ENCODE results near the gene ISOC2.
"Not testable (repeated sequence)": the region's sequence is repeated elsewhere in the genome, so short reads cannot be mapped to it uniquely, and the experiment has no call there.

The ISOC2 gene

DNA sequence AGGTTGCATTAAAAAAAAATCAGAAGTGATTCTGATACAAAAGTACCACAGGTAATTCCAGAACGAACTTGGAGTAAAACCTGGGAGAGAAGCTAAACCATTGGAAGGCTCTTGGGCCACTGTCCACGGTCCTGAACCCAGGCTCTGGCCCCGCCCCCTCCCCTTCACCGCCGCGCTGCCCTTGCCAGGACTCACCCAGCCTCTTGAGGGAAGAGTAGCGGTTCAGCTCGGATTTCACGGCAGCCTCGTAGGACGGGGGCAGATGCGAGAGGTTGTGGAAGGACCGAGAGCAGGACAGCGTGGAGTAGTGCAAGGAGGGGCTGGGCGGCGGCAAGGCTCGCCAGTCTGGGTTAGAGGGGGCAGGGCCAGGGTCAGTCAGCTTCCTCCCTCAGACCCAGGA, 24.0 kb downstream of the ISOC2 start:
- DNase-seq = peak; percentile 23

DNA sequence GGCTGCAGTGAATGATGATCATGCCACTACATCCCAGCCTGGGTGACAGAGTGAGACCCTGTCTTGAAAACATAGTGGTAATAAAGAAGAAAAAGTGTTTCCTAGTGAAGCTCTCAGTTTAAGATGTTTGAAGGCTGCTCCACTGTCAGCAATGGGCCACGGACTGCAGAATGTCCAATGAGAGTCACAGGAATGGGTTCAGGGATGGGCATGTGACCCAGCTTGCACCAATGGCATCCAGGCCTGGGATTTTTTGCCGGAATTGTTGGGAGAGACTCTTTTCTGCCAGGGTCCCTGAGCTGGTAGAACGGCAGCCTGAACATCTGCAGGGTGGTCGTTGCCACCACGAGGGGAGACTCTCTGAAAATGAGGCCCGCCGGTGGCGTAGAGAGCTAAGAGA, 24.6 kb downstream of the ISOC2 start:
- DNase-seq = no peak

DNA sequence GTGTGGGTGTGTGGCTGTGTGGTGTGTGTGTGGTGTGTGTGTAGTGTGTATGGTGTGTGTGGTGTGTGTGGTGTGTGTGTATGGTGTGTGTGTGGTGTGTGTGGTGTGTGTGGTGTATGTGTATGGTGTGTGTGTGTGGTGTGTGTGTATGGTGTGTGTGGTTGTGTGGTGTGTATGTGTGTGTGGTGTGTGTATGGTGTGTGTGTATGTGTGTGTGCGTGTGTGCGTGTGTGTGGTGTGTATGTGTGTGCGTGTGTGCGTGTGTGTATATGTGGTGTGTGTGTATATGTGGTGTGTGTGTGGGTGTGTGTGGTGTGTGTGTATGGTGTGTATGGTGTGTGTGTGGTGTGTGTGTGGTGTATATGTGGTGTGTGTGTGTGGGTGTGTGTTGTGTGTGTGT, 26.4 kb downstream of the ISOC2 start:
- no peak for DNase-seq

DNA sequence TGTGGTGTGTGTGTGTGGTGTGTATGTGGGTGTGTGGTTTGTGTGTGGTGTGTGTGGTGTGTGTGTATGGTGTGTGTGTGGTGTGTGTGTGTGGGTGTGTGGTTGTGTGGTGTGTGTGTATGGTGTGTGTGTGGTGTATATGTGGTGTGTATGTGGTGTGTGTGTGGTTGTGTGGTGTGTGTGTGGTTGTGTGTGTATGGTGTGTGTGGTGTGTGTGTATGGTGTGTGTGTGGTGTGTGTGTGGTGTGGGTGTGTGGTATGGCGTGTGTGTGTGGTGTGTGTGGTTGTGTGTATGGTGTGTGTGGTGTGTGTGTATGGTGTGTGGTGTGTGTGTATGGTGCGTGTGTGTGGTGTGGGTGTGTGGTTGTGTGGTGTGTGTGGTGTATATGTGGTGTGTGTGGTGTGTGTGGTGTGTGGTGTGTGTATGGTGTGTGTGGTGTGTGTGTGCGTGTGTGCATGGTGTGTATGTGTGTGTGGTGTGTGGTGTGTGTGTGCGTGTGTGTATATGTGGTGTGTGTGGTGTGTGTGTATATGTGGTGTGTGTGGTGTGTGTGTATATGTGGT, 27.0 kb downstream of the ISOC2 start:
- no peak for DNase-seq

DNA sequence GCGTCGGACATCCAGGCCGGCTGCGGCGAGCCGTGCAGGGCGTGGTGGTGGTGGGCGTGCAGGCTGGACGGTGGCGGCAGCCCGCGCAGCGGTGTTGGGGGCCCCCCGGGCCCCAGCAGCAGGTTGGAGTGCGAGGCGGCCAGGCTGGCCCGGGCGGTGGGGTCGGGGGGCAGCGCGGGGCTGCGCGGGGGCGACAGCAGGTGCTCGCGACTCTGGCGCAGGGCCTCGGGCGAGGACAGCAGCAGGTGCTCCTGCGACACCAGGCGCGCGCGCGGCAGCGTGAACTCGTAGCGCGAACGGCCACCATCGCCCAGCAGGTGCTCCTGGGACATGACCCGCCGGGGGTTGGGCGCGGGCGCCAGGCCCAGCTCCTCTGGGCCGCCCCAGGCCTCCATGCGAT, 28.1 kb downstream of the ISOC2 start:
- DNase-seq = no peak

DNA sequence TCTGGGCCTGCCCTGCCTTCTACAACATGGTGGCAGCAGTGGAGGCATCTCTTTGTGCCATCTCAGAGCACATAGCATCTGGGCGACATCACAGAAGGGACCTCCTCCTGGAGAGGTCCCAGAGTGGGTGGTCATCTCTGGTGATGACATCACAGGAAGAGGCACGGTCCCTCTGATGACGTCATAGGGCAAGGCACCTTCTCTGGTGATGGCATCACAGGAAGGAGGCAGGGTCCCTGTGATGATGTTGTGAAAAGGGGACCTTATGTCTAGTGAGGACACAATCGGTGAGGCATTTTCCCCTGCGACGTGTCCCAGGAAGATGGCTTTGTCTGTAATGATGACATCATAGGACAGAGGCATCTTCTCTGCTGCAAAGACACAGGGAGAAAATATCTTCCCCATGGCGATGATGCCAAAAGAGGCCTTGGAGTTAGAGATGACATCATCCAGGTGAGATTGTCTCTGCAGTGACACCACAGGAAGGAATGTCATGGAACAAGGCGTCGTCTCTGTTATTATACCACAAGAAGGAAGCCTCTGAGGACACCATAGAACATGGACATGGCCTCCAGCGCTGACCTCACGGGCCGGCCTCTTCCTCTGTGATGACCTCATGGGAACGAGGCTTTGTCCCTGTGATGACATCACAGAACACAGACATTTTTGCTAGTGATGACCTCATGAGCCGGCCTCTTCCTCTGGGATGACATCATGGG, 29.0 kb downstream of the ISOC2 start:
- no peak for DNase-seq

DNA sequence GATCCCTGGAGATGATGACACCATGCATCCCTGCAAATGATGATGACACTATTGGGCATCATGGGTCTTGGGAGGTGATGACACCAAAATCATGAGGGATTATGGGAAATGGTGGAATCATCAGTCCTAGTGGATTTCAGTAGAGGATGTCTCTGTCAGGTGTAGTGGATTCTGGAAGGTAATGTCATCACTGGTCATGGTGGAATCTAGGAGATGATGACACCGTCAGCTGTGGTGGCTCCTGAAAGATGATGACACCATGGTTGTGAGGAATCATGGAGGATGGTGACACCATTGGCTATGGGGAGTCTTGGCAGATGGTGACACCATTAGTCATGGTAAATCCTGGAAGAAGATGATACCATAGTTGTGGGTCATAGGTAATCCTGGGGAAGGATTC, 30.3 kb downstream of the ISOC2 start:
- DNase-seq = no peak

DNA sequence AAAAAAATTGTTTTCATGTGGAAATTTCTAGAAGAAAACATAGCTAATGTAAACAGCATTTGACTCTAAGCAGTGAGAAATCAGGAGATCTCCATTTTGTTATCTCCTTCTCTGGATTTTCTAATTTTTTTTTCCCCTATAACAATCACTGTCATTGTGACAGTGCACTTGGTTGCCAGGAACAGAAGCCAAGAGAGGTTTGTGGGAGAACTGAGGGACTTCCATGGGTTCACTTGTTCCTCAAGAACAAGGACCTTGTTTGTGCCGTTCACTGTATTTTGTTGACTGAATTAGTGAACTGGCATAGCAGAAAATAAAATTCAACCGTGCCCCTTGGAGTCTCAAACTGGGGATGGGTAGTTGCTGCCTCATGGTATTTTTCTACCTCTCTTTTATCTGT, 35.4 kb downstream of the ISOC2 start:
- no peak for DNase-seq

DNA sequence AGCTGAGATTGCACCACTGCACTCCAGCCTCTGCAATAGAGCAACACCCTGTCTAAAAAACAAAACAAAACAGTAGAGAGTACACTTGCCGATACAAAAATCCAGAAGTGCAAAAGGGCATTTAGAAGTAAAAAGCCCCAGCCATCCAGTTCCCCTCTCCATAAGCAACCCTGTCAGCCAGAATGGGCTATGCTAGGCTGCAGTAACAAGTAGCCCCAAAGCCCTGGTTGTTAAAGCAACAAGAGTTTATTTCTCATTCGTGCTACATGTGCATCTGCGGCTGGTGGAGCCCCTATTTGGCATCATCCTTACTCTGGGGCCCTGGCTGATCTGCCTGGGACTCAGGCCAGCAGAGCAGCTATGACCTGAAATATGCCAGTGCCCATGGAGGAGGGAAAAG, 36.9 kb downstream of the ISOC2 start:
- no peak for DNase-seq

DNA sequence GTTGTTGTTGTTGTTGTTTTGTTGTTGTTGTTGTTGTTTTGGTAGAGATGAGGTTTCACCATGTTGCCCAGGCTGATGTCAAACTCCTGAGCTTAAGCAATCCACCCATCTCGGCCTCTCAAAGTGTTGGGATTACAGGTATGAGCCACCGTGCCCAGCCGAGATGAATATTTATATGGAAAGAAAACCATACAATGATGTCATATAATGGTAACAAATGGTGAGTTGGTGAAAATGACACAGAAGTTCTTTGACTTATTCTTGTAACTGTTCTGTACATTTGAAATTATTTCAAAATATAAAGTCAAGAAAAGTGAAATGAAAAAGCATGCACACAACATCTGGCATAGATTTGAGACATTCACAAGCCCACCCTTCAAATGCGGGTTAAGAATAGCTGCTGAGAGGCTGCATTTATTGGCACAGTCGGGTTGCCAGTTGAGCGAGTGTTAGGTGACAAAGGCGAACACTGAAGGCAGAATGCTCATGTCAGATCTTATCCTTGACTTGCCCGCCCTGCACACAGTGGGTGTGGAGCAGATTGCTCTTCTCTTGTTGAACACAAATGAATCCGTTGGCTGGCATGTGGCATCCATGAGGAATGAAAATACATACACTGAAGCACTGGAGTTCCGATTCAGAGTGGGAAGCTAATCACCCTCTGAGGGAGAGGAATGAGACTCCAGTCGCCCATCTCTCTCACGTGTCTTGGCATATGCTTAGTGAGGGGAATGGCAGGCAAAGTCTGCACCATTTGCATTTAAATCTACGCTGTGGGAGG, 38.0 kb downstream of the ISOC2 start:
- DNase-seq = no peak

DNA sequence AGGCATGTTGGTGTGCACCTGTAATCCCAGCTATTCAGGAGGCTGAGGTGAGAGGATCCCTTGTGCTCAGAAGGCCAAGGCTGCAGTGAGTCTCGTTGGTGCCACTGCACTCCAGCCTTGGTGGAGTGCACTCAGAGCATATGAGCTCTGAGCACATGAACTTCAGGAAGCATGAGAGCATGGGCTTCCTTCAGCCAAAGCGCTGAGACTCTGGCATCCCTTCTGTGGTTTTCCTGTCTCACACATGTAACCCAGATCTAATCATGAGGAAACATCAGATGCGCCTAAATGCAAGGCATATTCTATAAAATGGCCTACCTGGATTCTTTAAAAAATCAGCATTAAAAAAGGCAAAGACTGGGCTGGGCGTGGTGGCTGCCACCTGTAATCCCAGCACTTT, 40.2 kb downstream of the ISOC2 start:
- not testable (repeated sequence) for DNase-seq

DNA sequence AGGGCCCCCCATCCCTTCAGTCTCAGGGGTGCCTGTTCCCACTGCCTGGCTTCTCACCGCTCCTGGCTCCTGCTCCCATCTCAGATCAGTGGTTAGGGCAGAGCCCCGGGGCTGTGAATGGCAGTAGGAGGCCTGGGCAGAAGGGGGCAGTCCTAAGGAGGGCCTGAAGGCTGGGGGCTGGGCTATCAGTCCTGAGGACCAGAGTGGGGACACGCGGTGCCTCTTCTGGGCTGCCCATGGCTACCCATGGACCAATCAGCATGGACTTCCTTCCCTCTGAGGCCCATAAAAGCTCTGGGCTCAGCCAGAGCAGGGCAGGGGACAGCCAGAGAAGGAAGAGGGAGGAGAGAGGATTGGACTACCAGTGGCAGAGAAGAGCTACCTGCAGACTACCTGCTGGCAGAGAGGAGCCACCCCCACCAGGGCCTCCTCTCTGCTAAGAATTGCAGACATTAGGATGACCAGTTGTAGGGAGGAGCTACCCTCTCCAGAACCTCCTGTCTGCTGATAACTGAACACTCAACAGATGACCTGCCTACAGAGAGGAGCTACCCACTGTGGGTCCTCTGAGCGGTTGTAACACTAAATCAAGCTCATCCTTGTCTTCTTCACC, 41.7 kb downstream of the ISOC2 start:
- no peak for DNase-seq

DNA sequence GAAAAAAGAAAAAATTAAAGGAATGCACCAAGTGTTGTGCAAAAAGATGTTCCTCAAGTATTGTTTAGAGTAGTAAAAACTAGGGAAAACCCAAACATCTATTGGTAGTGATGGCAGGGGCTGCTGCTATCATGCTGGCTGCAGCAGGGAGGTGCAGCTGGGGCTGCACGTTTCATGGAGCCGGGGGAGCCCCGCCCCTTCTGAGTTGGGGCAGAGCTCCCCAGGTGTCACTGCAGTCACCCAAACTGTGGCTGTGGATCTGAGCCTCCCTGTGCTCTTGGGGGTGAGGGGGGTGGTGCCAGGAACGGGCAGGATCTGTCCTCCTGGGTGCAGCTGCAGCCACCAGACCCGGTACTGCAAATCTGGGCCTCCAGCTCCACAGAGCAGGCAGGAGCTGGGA, 42.3 kb downstream of the ISOC2 start:
- no peak for DNase-seq

DNA sequence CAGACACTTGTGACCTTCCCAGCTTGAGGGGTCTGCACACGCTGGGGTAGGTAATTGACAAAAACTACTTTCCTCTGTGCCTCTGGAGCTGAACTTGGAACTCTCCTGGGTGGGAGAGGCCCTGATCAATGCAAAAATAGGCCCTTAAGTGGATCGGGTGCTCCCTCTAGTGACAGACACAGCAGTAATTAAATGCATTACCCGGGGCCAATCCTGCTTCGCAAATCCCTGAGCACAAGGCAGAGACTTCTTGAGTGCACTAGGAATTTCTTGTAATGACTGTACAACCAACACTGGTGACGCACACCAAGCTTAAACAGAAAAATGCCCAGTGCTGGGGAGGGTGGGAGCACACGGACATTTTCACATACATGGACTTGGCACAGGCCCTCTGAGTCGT, 43.3 kb downstream of the ISOC2 start:
- peak; percentile 77 for DNase-seq

DNA sequence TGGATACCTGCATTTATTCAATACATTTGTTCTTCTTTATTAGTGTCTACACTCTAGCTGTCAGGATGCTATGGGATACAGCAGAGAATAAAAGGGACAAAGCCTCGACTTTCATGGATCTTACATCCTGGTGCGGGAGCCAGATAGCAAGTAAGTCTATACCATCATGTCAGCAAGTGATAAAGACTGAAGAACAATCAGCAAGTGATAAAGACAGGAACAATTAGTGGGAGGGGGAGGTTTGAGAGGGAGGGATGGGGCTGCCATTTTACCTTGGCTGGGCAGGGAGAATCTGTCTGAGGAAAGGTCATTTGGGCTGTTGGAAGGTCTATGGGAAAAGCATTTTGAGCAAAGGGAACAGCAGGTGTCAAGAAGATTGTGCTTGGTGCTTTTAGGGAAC, 51.3 kb downstream of the ISOC2 start:
- DNase-seq = no peak

DNA sequence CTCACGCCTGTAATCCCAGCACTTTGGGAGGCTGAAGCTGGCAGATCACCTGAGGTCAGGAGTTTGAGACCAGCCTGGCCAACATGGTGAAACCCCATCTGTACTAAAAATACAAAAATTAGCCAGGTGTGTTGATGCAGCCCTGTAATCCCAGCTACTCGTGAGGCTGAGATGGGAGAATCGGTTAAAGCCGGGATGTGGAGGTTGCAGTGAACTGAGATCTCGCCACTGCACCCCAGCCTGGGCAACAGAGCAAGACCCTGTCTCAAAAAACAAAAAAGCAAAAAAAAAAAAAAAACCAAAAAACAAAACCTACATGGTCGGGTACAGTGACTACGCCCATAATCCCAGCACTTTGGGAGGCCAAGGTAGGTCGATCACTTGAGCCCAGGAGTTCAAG, 52.3 kb downstream of the ISOC2 start:
- not testable (repeated sequence) for DNase-seq

DNA sequence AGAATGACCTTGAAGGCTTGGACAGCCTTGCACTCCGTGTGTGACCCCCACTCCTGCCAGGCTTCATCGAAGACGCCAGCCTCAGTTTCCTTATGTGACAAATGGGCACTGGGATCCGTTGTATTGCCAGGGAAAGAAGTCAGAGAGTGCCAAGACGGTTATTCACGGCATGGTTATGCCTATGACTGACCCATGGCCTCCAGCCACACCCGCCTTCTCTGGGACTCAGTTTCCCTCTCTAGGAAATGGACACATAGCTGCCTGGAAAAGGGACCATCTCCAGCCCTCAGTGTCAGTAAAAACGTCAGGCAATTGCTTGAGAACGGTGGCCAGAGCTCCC, 52.9 kb downstream of the ISOC2 start:
- DNase-seq = no peak

DNA sequence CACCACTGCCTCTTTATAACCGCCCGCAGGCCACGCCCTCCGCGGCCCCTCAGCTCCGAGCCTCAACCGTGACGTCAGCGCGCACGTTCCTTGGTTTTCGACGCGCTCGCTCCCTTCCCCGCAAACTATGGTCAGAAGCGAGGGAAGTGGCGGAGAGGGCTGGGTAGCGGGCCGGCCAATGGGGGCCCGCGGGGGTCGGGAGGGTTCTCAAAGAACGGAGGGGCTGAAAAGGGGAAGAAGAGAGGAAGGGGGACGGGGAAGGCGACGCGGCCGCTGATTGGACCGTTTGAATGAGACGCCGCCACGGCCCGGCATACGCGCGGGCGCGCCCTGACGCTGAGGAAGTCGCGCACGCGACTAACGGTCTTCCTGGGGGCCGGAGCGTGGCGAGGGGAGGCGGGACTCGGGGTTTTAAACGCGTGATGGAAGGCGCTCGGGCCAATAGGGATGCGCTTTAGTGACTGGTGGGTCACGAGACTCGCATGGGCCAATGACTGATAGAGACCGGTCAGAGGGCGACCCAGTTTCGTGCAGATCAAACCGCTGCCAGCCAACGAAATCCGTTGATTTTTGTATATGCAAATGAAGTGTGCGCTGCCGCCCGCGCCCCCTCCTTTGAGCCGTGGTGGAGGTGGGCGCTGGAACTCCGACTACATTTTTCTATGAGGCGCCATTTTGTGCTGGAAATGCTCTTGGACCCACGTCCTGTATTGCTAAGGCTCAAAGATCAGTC, 53.5 kb downstream of the ISOC2 start:
- peak; percentile 99 for DNase-seq

DNA sequence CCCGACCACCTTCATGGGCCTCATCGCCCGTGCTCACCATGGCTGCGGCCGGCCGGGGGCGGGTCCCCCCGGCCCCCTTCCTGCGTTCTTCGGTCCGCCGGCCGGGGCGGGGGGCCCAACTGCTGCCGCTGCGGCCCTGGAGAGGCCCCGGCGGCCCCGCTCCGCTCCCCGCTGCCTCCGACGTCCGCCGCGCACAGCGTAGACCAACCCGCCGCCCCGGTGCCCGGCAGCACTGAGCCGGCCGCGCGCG, 54.0 kb downstream of the ISOC2 start, which contains the start of gene UBE2S:
TSS of gene UBE2S (minus strand) at position 239 of the 250 bp plus-strand sequence. CDS start at position 40, 199 bp downstream.
- not testable (repeated sequence) for DNase-seq

DNA sequence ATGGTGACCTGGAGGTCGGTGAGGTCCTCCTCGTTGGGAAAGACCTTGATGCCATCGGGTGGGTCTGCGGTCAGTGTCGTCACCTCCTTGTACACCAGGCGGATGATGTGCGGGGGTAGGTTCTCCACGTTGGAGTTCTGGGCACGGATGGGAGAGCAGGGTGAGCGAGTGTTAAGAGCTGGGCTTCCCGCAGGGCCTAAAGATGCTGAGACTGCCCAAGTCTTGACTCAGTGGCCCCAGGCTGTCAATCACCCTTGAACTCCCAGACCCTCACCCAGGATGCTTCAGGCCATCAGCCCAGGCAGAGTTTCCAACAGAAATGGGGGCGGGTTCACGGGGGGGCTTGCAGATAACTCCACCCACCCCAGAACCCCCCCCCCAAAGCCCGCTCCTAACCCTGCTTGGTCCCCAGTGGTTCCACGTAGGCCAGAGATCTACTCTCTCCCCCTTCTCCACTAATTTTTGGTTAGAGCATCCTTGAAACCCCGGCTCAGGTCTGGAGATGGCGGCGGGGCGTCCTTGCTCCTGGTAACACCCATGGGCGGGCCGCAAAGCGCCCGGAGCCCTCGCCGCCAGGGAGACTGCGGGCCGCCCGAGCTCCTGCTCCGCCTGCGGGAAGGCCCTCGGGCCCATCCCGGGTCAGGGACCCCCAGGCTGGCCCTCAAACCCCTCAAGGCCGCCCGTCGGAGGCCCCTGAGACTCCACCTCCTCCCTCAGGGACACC, 54.5 kb downstream of the ISOC2 start:
- DNase-seq = no peak

DNA sequence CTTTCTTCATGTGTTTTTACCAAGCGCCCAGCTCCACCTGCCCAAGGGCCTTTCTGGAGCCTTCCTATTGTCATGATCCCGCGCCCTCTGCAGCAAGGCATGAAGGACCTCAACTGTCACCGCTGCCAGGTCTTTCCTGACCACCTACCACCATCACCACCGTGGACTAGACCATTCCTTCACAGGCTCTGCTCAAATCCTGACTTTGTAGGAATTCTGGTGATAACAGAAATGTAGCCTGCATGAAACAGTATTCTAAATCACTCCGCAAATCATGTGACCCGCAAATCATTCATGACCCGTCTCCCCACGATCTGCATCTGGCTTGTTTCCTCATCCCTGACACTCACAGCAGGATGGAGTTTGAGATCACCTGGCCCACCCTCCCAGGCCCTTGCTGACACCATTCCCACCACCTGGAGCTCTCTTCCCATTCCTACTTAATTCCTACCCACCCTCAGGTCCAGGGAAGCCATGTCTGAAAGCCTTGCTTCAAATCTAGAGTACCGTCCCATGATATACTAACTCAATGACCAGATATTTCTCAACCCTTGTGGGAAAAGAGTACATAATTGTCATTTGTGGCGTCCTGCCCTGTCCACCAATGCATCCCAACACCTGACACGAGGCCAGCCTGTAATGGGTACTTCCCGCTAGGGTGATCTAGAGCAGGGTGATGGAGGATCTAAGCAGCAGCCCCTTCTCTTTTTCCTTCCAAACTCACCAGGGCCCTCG, 55.2 kb downstream of the ISOC2 start:
- DNase-seq = no peak

DNA sequence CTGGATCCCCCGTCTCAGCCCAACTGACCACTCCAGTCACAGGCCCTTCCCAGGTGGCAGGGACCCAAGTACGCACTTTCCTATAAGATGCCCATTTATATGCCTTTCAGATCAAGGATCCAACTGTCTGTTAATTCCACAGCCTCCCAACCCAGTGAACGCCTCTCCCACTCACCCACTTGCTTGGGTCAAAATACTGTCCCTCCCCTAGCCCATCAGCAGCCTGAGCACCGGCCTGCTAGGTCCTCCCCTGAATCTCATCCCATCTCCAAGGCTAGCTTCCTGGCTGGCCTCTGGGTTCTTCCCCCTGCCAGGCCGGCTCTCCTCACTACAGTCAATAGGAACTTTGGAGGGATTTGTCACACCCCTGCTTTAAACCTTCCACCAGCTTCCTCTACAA, 55.8 kb downstream of the ISOC2 start:
- DNase-seq = no peak
